DMS53 treated with DMSO at 0.1 percent for 48 hours (cell line): ENCODE measurements around the gene RALGAPB.

Experiments used
- DNase-seq: peaks from one replicate; lab custom pipeline; 2025; ENCODE audit not compliant: unreplicated experiment; lab: John Stamatoyannopoulos, UW

Gene RALGAPB

GRCh38 chr20:38603286-38603685 is 130.6 kb downstream of the RALGAPB start:
- no peak for DNase-seq

- DNase-seq = no peak
Observed at GRCh38 chr20:38604873-38605303, 132.2 kb downstream of the RALGAPB start.

- no peak for DNase-seq
Observed at GRCh38 chr20:38607351-38607750, 134.7 kb downstream of the RALGAPB start.

GRCh38 chr20:38608188-38608587 is 135.5 kb downstream of the RALGAPB start:
- no peak for DNase-seq

- no peak for DNase-seq
Observed at GRCh38 chr20:38609815-38610214, 137.2 kb downstream of the RALGAPB start.

GRCh38 chr20:38610521-38610920 is 137.9 kb downstream of the RALGAPB start:
- DNase-seq = no peak

- no peak for DNase-seq
Observed at GRCh38 chr20:38612751-38613515, 140.3 kb downstream of the RALGAPB start.

GRCh38 chr20:38615283-38615682 is 142.6 kb downstream of the RALGAPB start:
- no peak for DNase-seq

- DNase-seq = no peak
Observed at GRCh38 chr20:38616457-38616856, 143.8 kb downstream of the RALGAPB start.

GRCh38 chr20:38617011-38617829 is 144.6 kb downstream of the RALGAPB start:
- DNase-seq = no peak

- no peak for DNase-seq
Observed at GRCh38 chr20:38617830-38618196, 145.2 kb downstream of the RALGAPB start.

GRCh38 chr20:38620441-38620840 is 147.8 kb downstream of the RALGAPB start:
- DNase-seq = no peak

GRCh38 chr20:38623061-38623460 is 150.4 kb downstream of the RALGAPB start:
- DNase-seq = no peak

- no peak for DNase-seq
Observed at GRCh38 chr20:38624084-38624483, 151.4 kb downstream of the RALGAPB start.

- DNase-seq = no peak
Observed at GRCh38 chr20:38625896-38626295, 153.3 kb downstream of the RALGAPB start.

GRCh38 chr20:38626921-38627659 is 154.4 kb downstream of the RALGAPB start:
- no peak for DNase-seq
